ENCODE measurements around the gene AMT. TPM values are rescaled to one million over a fixed set of nuclear protein-coding genes. Genes with fewer than 3 reads are reported as not detected.

AMT gene
- total and polyA plus RNA-seq, 8 donors = 5.9 to 41.0 (median 32.3) TPM

DNA sequence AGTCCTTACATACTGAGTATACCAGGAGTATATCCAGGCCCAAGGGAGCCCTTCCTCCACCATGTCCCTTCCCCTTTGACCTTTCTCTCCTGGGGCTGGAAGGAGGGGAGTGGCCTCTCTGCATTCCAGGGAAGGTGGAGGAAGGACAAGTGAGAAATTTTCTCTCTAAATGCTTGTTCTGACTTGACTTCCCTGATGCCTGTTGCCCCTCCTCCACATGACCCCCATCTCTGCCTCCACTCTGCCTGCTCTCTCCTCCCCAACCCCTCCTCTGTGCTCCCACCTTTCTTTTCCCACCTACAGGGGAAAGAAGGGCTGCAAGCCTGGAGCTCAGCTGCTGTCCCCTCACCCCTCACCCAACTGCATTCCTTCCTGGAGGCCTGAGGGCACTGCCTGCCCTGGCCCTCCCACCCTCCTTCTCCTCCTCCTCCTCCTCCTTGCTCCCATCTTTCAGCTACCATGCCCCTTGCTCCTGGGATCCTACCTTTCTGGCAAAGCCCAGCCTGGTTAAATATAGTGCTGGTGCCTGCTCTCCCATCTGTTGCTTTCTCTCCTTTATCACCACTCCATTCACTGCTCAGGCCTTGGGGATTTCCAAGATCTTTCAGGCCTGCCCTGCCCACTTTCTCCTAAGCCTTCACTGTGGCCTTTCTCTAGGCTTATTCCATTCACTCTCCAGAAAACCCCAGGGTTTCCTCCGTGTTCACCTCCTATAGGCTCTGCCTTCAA, 39.3 kb upstream of the AMT start:
- Histone ChIP-seq H3K36me3 (no peaks in the 10 kb centered on the region), H3K4me1 (peaks cover 9 to 25% of the 10 kb centered on the region in 2 donors), H3K27ac (peak overlapping the region; percentile 39 to 50), H3K27me3 (no peaks in the 10 kb centered on the region), H3K9me3 (no peaks in the 10 kb centered on the region), H3K4me3 (no peak overlapping the region)
- intact Hi-C loops (cut with DNase I) = no loop called here
- peak in 1 of 4 donors; percentile 59 for DNase-seq
- TF ChIP-seq, protein P1, sequence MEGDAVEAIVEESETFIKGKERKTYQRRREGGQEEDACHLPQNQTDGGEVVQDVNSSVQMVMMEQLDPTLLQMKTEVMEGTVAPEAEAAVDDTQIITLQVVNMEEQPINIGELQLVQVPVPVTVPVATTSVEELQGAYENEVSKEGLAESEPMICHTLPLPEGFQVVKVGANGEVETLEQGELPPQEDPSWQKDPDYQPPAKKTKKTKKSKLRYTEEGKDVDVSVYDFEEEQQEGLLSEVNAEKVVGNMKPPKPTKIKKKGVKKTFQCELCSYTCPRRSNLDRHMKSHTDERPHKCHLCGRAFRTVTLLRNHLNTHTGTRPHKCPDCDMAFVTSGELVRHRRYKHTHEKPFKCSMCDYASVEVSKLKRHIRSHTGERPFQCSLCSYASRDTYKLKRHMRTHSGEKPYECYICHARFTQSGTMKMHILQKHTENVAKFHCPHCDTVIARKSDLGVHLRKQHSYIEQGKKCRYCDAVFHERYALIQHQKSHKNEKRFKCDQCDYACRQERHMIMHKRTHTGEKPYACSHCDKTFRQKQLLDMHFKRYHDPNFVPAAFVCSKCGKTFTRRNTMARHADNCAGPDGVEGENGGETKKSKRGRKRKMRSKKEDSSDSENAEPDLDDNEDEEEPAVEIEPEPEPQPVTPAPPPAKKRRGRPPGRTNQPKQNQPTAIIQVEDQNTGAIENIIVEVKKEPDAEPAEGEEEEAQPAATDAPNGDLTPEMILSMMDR (IDR thresholded peaks at IDR 0.05) = no peak
- ATAC-seq = peak; percentile 52

DNA sequence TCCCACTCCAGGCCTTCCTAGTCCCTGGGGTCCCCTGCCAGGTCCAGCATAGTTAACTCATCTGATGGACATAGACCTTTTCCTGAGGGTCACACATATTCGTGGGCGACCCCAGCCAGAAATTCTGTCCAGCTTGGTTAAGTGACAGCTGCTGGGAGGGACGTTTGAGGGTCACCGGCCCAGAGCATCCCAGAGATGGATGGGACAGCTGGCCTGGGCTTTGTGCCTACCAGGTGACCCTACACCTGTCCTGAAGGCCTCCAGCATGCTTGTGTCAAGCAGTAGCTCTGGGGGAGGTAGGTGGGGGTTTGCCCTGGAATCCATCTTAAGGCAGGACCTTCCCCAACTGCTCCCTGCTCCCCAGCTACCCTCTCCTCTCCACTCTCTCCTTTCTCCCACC, 38.7 kb upstream of the AMT start:
- TF ChIP-seq, protein P1 (IDR thresholded peaks at IDR 0.05) = no peak
- DNase-seq = no peak
- Histone ChIP-seq H3K27me3 (no peaks in the 10 kb centered on the region), H3K4me3 (no peak overlapping the region), H3K36me3 (no peaks in the 10 kb centered on the region), H3K27ac (peak overlapping the region in 1 of 2 donors; percentile 50), H3K9me3 (no peaks in the 10 kb centered on the region), H3K4me1 (peaks cover 9 to 24% of the 10 kb centered on the region in 2 donors)
- intact Hi-C loops (cut with DNase I) = no loop called here
- ATAC-seq = no peak

DNA sequence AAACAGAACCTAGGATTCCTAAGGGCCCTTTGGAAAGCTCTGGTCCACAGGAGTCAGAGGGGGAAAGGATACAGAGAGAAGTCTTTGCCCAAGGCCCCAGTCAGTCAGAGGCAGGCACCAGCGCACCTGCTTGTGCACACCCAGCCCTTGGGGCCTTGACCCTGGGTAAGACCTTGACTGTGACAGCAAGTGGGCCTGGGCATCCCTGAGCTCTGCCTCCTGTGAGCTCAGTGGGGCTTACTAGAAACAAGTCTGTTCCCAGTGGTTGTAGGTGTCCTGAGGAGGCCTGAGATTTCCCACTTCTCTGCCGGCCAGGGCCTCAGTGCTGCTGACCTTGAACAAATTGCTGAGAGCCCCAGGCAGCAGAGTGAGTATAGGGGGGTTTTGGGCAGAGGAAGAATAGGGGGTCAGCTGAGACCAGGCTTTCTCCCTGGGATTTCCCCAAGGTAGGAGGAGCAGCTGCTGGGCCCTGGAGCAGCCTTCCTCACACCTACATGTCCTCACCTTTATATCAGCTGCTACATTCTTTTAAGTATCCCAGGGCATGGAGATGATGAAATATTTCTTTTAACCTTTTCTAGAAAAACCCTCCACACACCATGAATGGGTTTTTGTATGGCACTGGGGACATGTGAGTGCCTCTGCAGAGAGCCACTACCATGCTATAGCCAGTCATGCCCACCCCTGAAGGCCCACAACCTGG, 38.1 kb upstream of the AMT start:
- Histone ChIP-seq H3K27ac (no peak overlapping the region), H3K27me3 (no peaks in the 10 kb centered on the region), H3K4me3 (no peak overlapping the region), H3K36me3 (no peaks in the 10 kb centered on the region), H3K9me3 (no peaks in the 10 kb centered on the region), H3K4me1 (peaks cover 9 to 20% of the 10 kb centered on the region in 2 donors)
- ATAC-seq (no peak), DNase-seq (no peak)
- intact Hi-C loops (cut with DNase I) = no loop called here
- TF ChIP-seq, protein P1 (IDR thresholded peaks at IDR 0.05) = no peak

DNA sequence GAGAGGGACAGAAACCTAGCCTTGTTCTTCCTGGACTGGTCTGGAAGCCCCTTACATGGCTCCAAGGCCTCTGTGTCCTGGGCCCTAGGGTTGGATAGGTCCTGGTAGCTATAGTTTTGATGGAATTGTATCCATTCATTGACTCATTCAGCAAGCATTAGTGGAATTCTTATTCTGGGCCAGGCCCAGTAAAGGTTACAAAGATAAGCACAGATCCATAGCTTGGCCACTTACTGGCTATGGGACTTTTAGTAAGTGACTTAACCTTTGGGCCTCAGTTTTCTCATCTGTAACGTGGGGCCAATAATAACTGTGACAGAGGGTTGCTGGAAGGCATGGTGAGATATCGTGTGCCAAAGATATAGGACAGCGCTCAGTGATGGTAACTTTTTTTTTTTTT, 34.2 kb upstream of the AMT start:
- Histone ChIP-seq H3K36me3 (no peaks in the 10 kb centered on the region), H3K4me1 (peaks cover 5 to 14% of the 10 kb centered on the region in 2 donors), H3K27ac (no peak overlapping the region), H3K4me3 (no peak overlapping the region), H3K27me3 (no peaks in the 10 kb centered on the region), H3K9me3 (no peaks in the 10 kb centered on the region)
- ATAC-seq (no peak), DNase-seq (no peak)
- intact Hi-C loops (cut with DNase I) = no loop called here
- TF ChIP-seq, protein P1 (IDR thresholded peaks at IDR 0.05) = no peak

DNA sequence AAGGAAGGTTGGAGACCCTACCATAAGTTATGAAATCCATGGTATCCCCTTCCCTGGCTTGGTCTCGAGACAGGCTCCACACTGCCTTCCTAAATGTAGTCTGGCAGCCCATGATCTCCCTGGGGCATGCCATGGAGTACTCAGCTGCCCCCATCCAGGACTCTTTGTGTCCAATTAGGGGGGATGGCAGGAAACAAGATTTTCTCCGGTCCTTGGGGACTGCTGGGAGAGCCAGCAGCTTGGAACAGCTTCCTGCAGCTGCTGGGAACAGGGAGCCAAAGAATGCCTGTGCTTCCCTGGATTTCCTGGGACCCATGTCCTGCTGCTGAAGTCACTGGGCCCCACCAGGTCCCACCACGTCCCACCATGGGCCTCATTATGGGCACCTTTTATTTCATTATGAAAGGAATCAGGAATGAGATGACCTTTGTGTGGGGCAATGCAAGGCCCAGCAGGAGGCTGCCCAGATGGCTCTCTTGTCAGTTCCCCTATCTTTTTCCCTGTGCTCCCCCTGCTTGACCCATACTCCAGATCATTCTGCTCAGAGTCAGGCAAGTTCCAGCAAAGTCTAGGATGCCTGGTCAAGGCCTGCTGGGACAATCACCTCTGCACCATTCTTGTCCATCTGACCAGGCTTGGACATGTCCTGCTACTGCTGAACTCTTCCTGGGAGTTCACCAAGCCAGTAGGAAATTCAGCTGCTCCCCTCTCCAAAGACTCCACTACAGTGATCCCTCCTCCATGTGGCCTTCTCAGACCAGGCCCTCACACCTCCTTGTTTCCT, 32.8 kb upstream of the AMT start:
- ATAC-seq (peak; percentile 11), DNase-seq (no peak)
- intact Hi-C loops (cut with DNase I) = no loop called here
- no peaks in the 10 kb centered on the region for H3K27me3 ChIP-seq
- TF ChIP-seq, protein P1 (IDR thresholded peaks at IDR 0.05) = no peak
- H3K27ac ChIP-seq = no peak overlapping the region
- no peak overlapping the region for H3K4me3 ChIP-seq
- no peaks in the 10 kb centered on the region for H3K9me3 ChIP-seq
- no peaks in the 10 kb centered on the region for H3K36me3 ChIP-seq
- H3K4me1 ChIP-seq = peaks cover 0 to 9% of the 10 kb centered on the region in 2 donors
